Measurements from ENCODE around the gene TNFAIP2. TPM values are rescaled to one million over a fixed set of nuclear protein-coding genes. Genes with fewer than 3 reads are reported as not detected.

The TNFAIP2 gene
- total RNA-seq, 4 donors from 2014 or later, result 28.6 to 37.2 (median 31.2) TPM

DNA sequence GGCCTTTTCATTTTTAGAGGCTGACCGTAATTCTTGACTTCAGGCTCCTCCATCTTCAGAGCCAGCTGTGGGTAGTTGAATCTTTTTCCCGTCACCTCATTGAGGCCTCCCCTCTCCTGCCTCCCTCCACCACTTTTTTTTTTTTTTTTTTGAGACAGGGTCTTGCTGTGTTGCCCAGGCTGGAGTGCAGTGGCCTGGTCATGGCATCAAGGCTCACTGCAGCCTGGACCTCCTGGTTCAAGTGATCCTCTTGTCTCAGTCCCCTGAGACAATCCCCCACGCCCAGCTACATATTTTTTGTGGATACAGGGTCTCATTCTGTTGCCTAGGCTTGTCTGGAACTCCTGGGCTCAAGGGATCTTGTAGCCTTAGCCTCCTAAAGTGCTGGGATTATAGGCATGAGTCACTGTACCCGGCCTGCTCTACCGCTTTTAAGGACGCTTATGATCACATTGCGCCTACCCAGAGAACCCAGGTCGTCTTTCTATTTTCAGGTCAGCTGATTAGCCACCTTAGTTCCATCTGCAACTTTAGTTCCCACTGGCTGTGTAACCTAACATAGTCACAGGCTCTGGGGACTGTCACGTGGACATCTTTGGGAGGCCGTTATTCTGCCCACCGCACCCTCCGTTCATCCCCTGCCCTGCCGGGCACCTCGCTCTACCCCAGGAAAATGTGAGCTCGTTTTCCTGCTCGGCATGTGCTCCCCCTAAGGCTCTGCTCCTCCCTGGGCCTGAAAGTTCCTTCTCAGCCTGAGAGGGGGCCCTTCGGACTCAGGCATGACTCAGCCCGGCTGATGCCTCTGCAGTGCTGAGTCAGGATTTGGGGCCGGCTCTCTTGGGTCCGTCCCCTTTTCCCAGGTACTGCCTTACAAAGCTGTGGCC lies 13.4 kb downstream of the TNFAIP2 start:
- WGBS, 2 donors, result 69 to 83% methylated on average over 20 of the region's 20 CpGs
- H3K4me1 ChIP-seq, result peaks cover 17 to 48% of the 10 kb centered on the region in 2 donors
- no peaks in the 10 kb centered on the region for H3K9me3 ChIP-seq
- no peak for DNase-seq
- peak overlapping the region in 1 of 3 donors; percentile 33 for H3K27ac ChIP-seq
- no peaks in the 10 kb centered on the region for H3K36me3 ChIP-seq
- intact Hi-C loops (cut with DNase I), result no loop called here
- no peak overlapping the region for H3K4me3 ChIP-seq (replicated peaks in 1 of 3)
- no peaks in the 10 kb centered on the region for H3K27me3 ChIP-seq
- TF ChIP-seq, protein P1, sequence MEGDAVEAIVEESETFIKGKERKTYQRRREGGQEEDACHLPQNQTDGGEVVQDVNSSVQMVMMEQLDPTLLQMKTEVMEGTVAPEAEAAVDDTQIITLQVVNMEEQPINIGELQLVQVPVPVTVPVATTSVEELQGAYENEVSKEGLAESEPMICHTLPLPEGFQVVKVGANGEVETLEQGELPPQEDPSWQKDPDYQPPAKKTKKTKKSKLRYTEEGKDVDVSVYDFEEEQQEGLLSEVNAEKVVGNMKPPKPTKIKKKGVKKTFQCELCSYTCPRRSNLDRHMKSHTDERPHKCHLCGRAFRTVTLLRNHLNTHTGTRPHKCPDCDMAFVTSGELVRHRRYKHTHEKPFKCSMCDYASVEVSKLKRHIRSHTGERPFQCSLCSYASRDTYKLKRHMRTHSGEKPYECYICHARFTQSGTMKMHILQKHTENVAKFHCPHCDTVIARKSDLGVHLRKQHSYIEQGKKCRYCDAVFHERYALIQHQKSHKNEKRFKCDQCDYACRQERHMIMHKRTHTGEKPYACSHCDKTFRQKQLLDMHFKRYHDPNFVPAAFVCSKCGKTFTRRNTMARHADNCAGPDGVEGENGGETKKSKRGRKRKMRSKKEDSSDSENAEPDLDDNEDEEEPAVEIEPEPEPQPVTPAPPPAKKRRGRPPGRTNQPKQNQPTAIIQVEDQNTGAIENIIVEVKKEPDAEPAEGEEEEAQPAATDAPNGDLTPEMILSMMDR (IDR thresholded peaks at IDR 0.05), result no peak
- no peak for TF ChIP-seq POLR2A (IDR thresholded peaks at IDR 0.05)

DNA sequence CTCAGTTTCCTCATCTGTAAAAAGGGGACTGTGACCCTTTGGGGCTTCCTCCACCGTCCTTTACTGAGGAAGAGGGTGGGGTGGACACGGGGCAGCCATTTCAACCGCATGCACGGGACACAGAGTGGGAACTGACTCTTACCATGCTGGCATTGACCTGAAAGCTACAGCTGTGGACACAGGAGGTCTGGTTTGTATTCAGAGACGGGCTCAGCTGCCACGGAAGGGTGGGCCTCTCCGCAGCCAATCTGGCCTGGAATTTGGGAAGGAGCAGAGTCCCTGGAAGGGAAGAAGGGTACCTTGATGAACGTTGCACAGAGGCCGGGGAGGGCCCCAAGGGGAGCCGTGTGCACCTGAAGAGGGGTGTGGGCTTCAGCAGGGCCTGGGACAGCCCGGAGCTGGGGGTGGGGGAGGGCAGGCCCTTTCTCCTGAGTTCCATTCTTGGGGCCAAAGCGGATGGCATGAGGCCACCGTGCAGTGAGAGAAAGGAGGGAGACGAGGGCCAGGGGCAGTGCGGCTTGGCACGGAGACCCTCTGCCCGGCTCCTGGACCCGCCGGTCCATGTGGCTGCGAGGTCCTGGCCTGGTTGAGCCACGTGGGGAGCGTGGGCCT lies 14.5 kb downstream of the TNFAIP2 start:
- no peaks in the 10 kb centered on the region for H3K27me3 ChIP-seq
- no peak overlapping the region for H3K27ac ChIP-seq
- 86 to 94% methylated on average over 20 to 21 of the region's 22 CpGs for WGBS, 2 donors
- no peak for DNase-seq
- H3K4me1 ChIP-seq, result peaks cover 6 to 37% of the 10 kb centered on the region in 2 donors
- TF ChIP-seq, protein P1 (IDR thresholded peaks at IDR 0.05), result no peak
- no peak for TF ChIP-seq POLR2A (IDR thresholded peaks at IDR 0.05)
- no peak overlapping the region for H3K4me3 ChIP-seq (replicated peaks in 1 of 3)
- intact Hi-C loops (cut with DNase I), result no loop called here
- H3K36me3 ChIP-seq, result no peaks in the 10 kb centered on the region
- H3K9me3 ChIP-seq, result no peaks in the 10 kb centered on the region

DNA sequence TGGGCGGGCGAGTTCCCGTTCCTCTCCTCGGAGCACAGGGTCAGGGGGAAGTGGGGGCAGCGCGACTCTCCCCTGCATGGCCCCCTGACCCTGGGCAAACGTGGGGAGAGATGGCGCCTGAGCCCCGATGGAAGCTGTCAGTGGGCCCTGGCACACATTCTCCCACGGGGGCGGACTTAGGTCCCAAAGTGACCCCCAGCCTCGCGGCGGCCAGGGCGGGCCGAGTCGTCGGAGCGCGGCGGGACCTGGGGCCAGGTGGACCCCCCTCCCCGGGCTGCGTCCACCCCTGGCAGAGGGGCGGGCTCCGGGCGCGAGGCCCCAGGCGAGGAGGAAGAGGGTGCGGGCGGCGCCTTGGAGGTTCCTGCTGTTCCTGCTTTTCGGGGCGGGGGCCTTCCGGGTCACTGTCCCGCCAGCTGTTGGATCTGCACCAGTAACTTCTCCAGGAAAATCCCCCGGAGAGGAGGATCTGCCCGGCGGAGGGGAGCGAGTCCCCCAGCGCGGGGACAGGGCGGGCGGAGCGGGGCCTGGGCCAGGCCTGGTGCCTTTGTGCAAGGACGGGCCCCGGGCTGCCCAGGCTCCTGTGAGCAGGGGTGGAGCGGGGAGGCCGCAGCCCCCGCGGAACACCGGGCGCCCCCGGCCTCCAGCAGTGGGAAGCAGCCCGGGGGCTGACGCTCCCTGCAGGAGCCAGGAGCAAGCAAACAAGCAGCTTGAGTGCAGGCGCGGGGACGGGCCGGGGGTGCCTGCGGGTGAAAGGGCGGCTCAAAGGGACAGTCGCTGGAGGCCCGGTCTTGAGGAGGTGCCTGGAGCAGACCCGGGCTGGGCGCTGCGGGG lies 15.3 kb downstream of the TNFAIP2 start:
- Histone ChIP-seq H3K4me1 (peaks cover 5 to 35% of the 10 kb centered on the region in 2 donors), H3K27ac (no peak overlapping the region), H3K36me3 (no peaks in the 10 kb centered on the region), H3K27me3 (no peaks in the 10 kb centered on the region), H3K4me3 (replicated peaks in 1 of 3) (no peak overlapping the region), H3K9me3 (no peaks in the 10 kb centered on the region)
- no peak for DNase-seq
- intact Hi-C loops (cut with DNase I), result no loop called here
- TF ChIP-seq POLR2A (IDR thresholded peaks at IDR 0.05), result no peak
- TF ChIP-seq, protein P1 (IDR thresholded peaks at IDR 0.05), result no peak
- WGBS, 2 donors, result 45 to 61% methylated on average over 20 to 30 of the region's 66 CpGs

DNA sequence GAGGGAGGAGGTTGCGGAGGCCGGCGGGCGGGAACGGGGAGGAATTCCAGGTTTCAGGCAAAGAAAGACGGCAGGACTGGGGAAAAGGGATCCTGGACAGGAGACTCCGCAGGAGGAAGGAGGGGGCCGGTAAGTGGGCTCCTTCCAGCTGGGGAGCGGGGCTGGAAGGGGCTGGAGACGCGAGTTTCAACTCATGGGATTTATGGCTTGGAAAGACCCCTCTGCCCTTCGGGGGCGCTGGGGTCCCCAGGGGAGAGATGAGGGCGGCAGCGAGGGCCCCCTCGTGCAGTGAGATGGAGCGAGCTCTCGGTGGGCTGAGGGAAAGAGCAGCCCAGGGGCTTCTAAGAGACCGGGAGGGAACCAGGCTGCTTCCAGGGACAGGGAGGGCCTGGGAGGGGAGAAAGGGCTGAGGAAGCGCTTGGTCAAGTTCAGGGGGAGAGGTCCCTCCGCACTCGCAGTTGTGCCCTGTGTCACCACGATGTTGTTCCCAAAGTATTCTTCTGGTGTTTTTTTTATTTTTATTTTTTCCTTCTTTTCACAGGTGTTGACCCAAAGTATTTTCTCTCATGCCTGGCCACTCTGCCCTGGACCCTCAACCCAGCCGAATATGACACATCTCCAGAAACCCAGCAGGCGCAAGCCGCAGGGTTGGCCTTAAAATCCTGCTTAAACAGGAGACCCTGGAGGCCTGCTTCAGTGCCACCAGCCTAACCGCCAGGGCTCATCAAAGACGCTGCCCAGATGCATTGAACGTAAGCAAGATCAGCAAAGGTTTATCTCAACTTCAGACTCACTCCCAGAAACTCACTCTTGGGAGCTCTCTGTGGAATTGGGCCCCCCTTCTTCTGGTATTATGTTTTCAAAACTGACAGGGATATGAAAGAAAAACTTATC lies 16.1 kb downstream of the TNFAIP2 start:
- intact Hi-C loops (cut with DNase I), result loop anchor here (5.0 kb wide), 1 partner anchor 32 kb away; no protein-coding TSS in a partner anchor
- 72 to 74% methylated on average over 29 of the region's 29 CpGs for WGBS, 2 donors
- no peak overlapping the region for H3K4me3 ChIP-seq (replicated peaks in 1 of 3)
- no peaks in the 10 kb centered on the region for H3K9me3 ChIP-seq
- no peaks in the 10 kb centered on the region for H3K36me3 ChIP-seq
- no peaks in the 10 kb centered on the region for H3K27me3 ChIP-seq
- H3K27ac ChIP-seq, result peak overlapping the region in 1 of 3 donors; percentile 39
- DNase-seq, result no peak
- no peak for TF ChIP-seq POLR2A (IDR thresholded peaks at IDR 0.05)
- TF ChIP-seq, protein P1 (IDR thresholded peaks at IDR 0.05), result no peak
- H3K4me1 ChIP-seq, result peaks cover 5 to 35% of the 10 kb centered on the region in 2 donors

All from thyroid gland (tissue), 4 donors.